BLaER1 treated with 17β-estradiol and CSF1 and Interleukin-3, amounts not matched to agents 10 nM and 100 nM (cell line): Measurements from ENCODE around the gene ANKRD34A.

Source experiments
- H3K27ac ChIP-seq, 11 experiments: shearing (Covaris generic); formaldehyde crosslinking; 2 replicates each; pipeline ENCODE4 v1.8.1; 2022
- H3K27me3 ChIP-seq, 11 experiments: shearing (Covaris generic); formaldehyde crosslinking; 2 replicates each; pipeline ENCODE4 v1.8.1; 2022
- H3K36me3 ChIP-seq, 11 experiments: shearing (Covaris generic); formaldehyde crosslinking; 2 replicates each; pipeline ENCODE4 v1.8.1; 2022
- H3K4me1 ChIP-seq, 10 experiments: shearing (Covaris generic); formaldehyde crosslinking; 2 replicates each; pipeline ENCODE4 v1.8.1; 2022
- H3K4me2 ChIP-seq, 11 experiments: shearing (Covaris generic); formaldehyde crosslinking; 2 replicates each; pipeline ENCODE4 v1.8.1; 2022
- H3K4me3 ChIP-seq, 10 experiments: shearing (Covaris generic); formaldehyde crosslinking; 2 replicates each; pipeline ENCODE4 v1.8.1; 2022
- H3K9ac ChIP-seq, 11 experiments: shearing (Covaris generic); formaldehyde crosslinking; 2 replicates each; pipeline ENCODE4 v1.8.1; 2022
- H3K9me3 ChIP-seq, 11 experiments: shearing (Covaris generic); formaldehyde crosslinking; replicated peaks in 1 of 11; 2 replicates each; pipeline ENCODE4 v1.8.1; 2022
- H4K20me1 ChIP-seq, 11 experiments: shearing (Covaris generic); formaldehyde crosslinking; 2 replicates each; pipeline ENCODE4 v1.8.1; 2022
- Cebpa-rat ChIP-seq, 11 experiments: shearing (Covaris generic); IDR thresholded peaks; 2 replicates each; pipeline ENCODE4 v1.8.1; 2022

The ANKRD34A gene

GRCh38 chr1:145951526-145951925 lies 12.8 kb downstream of the ANKRD34A start:
- Histone ChIP-seq H3K4me1 (peaks cover 29 to 41% (median 34%) of the 10 kb centered on the region in 10 experiments), H4K20me1 (peaks cover 0 to 12% (median 0%) of the 10 kb centered on the region in 11 experiments; a peak in 4 of 22 replicates), H3K9me3 (no peaks in the 10 kb centered on the region), H3K9ac (no peak overlapping the region), H3K36me3 (peaks cover 8 to 44% (median 24%) of the 10 kb centered on the region in 11 experiments; a peak in 18 of 22 replicates), H3K4me3 (no peak overlapping the region), H3K27ac (no peak overlapping the region), H3K4me2 (peak overlapping the region in 7 of 11 experiments; percentile 27 to 51 (median 36); a peak in 7 of 22 replicates), H3K27me3 (no peaks in the 10 kb centered on the region)
- no peak for TF ChIP-seq Cebpa-rat (IDR thresholded peaks at IDR 0.05)

GRCh38 chr1:145949219-145949618 lies 15.2 kb downstream of the ANKRD34A start:
- no peaks in the 10 kb centered on the region for H3K27me3 ChIP-seq
- no peak for TF ChIP-seq Cebpa-rat (IDR thresholded peaks at IDR 0.05)
- no peak overlapping the region for H3K9ac ChIP-seq
- H3K4me1 ChIP-seq = peaks cover 10 to 20% (median 13%) of the 10 kb centered on the region in 10 experiments; a peak in 19 of 20 replicates
- H3K27ac ChIP-seq = no peak overlapping the region
- H3K9me3 ChIP-seq = no peaks in the 10 kb centered on the region
- H3K36me3 ChIP-seq = peaks cover 8 to 57% (median 35%) of the 10 kb centered on the region in 11 experiments; a peak in 20 of 22 replicates
- no peak overlapping the region for H3K4me3 ChIP-seq
- peaks cover 0 to 12% (median 0%) of the 10 kb centered on the region in 11 experiments; a peak in 3 of 22 replicates for H4K20me1 ChIP-seq
- H3K4me2 ChIP-seq = no peak overlapping the region

DNA sequence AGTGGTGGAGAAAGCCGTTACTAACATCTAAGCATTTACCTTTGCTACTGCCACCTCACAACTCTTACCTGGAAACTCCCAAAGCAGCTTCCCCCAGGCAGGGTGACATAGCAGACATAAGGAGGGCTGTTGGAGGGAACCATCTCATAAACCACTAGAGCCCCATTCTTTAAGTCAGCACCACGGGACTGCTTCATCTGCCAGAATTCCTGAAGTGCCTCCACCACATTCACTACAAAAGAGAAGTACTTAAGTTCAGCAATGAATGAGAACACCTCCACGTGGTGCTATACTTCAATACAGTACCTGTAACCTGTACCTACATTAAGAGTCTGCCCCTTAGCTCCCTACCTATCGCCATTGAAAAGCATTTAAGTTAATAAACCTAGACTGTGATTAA lies 16.8 kb downstream of the ANKRD34A start:
- peaks cover 3 to 73% (median 44%) of the 10 kb centered on the region in 11 experiments; a peak in 20 of 22 replicates for H3K36me3 ChIP-seq
- no peak overlapping the region for H3K4me2 ChIP-seq
- H3K9me3 ChIP-seq = no peaks in the 10 kb centered on the region
- peaks cover 0 to 12% (median 0%) of the 10 kb centered on the region in 11 experiments; a peak in 3 of 22 replicates for H4K20me1 ChIP-seq
- H3K9ac ChIP-seq = no peak overlapping the region
- no peak overlapping the region for H3K4me3 ChIP-seq
- no peak overlapping the region for H3K27ac ChIP-seq
- H3K27me3 ChIP-seq = no peaks in the 10 kb centered on the region
- no peak for TF ChIP-seq Cebpa-rat (IDR thresholded peaks at IDR 0.05)
- H3K4me1 ChIP-seq = peaks cover 10 to 20% (median 12%) of the 10 kb centered on the region in 10 experiments; a peak in 18 of 20 replicates

DNA sequence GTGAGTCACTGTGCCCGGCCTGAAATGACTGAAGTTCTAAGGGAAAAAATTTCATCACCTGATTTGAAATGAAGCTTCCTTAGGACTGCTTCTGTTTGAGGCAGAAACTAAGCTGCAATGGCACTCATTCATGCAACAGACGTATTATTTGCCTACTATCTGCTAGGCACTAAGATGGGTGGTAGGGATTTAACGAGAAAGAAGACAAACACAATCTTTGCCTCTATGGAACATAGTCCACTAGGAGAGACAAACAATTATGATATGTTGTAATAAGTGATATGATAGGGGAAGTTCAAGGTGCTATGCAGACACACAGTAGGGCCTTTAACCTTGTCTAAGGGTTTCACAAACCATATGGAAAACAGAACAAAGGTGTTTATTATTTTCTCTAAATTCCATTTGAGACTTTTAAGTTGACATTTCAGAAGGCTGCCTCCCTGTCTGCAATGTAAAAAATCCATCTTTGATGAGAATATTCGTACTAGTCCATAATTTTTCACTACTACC lies 17.8 kb downstream of the ANKRD34A start:
- Histone ChIP-seq H3K4me3 (no peak overlapping the region), H3K9ac (no peak overlapping the region), H3K27ac (no peak overlapping the region), H4K20me1 (peaks cover 0 to 12% (median 0%) of the 10 kb centered on the region in 11 experiments; a peak in 3 of 22 replicates), H3K27me3 (no peaks in the 10 kb centered on the region), H3K9me3 (no peaks in the 10 kb centered on the region), H3K4me2 (no peak overlapping the region), H3K4me1 (peaks cover 10 to 17% (median 11%) of the 10 kb centered on the region in 10 experiments; a peak in 18 of 20 replicates), H3K36me3 (peaks cover 3 to 73% (median 54%) of the 10 kb centered on the region in 11 experiments; a peak in 21 of 22 replicates)
- TF ChIP-seq Cebpa-rat (IDR thresholded peaks at IDR 0.05) = no peak

DNA sequence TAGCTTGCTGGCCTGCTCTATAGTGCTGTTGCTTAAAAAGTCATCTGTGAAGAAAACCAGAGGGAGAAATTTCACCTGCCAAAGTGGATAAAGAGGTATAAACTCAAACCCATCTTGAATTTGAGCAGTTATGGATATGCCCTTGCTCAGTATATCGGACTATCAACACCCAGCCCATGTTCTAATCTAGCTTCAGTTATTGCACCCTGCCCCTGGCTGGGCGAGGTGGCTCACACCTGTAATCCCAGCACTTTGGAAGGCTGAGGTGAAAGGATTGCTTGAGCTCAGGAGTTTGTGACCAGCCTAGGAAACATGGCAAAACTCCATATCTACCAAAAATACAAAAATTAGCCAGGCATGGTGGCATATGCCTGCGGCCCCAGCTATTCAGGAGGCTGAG lies 19.8 kb downstream of the ANKRD34A start:
- Histone ChIP-seq H3K4me2 (no peak overlapping the region), H3K9me3 (no peaks in the 10 kb centered on the region), H3K27ac (no peak overlapping the region)

GRCh38 chr1:145942871-145943270 lies 21.5 kb downstream of the ANKRD34A start:
- Histone ChIP-seq H3K4me1 (peaks cover 0 to 6% (median 0%) of the 10 kb centered on the region in 10 experiments; a peak in 1 of 20 replicates), H4K20me1 (peaks cover 0 to 4% (median 0%) of the 10 kb centered on the region in 11 experiments; a peak in 1 of 22 replicates), H3K9ac (no peak overlapping the region), H3K27me3 (no peaks in the 10 kb centered on the region), H3K36me3 (peaks cover 11 to 98% (median 68%) of the 10 kb centered on the region in 11 experiments; a peak in 21 of 22 replicates), H3K27ac (no peak overlapping the region), H3K9me3 (no peaks in the 10 kb centered on the region), H3K4me2 (no peak overlapping the region), H3K4me3 (no peak overlapping the region)
- TF ChIP-seq Cebpa-rat (IDR thresholded peaks at IDR 0.05) = no peak

More for the DNA sequence above, 19.8 kb downstream of the ANKRD34A start:
- Histone ChIP-seq H3K4me1 (peaks cover 0 to 6% (median 0%) of the 10 kb centered on the region in 10 experiments; a peak in 1 of 20 replicates), H4K20me1 (peaks cover 0 to 12% (median 0%) of the 10 kb centered on the region in 11 experiments; a peak in 2 of 22 replicates), H3K36me3 (peaks cover 11 to 91% (median 73%) of the 10 kb centered on the region in 11 experiments; a peak in 21 of 22 replicates), H3K9ac (no peak overlapping the region), H3K27me3 (no peaks in the 10 kb centered on the region), H3K4me3 (no peak overlapping the region)
- no peak for TF ChIP-seq Cebpa-rat (IDR thresholded peaks at IDR 0.05)

DNA sequence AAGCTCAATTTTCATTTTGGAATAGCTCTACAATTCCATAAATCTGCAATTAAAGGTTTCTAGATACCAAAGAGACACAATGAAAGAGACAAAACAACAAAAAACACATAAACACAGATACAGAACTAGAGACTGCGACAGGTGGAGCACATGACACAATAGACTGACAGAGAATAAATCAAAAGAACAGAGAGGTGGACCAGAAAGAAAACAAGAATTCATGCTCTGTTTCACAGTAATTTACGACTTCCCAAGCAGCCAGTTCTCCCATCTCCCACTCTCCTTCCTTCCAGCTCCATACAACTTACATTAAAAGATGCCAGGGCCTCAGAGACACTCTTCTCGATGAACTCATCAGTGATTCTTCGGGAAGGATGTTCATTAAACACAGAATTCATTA lies 22.0 kb downstream of the ANKRD34A start:
- Histone ChIP-seq H3K36me3 (peaks cover 13 to 98% (median 69%) of the 10 kb centered on the region in 11 experiments), H3K4me2 (no peak overlapping the region), H3K4me3 (no peak overlapping the region), H3K27me3 (no peaks in the 10 kb centered on the region), H4K20me1 (no peaks in the 10 kb centered on the region), H3K9me3 (no peaks in the 10 kb centered on the region), H3K4me1 (peaks cover 0 to 6% (median 0%) of the 10 kb centered on the region in 10 experiments; a peak in 1 of 20 replicates), H3K27ac (no peak overlapping the region), H3K9ac (no peak overlapping the region)
- TF ChIP-seq Cebpa-rat (IDR thresholded peaks at IDR 0.05) = no peak

GRCh38 chr1:145937436-145937835 lies 26.9 kb downstream of the ANKRD34A start:
- no peak overlapping the region for H3K9ac ChIP-seq
- no peaks in the 10 kb centered on the region for H4K20me1 ChIP-seq
- H3K4me1 ChIP-seq = peaks cover 10 to 16% (median 13%) of the 10 kb centered on the region in 10 experiments
- no peaks in the 10 kb centered on the region for H3K9me3 ChIP-seq
- H3K4me2 ChIP-seq = no peak overlapping the region
- TF ChIP-seq Cebpa-rat (IDR thresholded peaks at IDR 0.05) = no peak
- H3K36me3 ChIP-seq = peaks cover 32 to 87% (median 70%) of the 10 kb centered on the region in 11 experiments
- H3K4me3 ChIP-seq = no peak overlapping the region
- no peaks in the 10 kb centered on the region for H3K27me3 ChIP-seq
- H3K27ac ChIP-seq = no peak overlapping the region

DNA sequence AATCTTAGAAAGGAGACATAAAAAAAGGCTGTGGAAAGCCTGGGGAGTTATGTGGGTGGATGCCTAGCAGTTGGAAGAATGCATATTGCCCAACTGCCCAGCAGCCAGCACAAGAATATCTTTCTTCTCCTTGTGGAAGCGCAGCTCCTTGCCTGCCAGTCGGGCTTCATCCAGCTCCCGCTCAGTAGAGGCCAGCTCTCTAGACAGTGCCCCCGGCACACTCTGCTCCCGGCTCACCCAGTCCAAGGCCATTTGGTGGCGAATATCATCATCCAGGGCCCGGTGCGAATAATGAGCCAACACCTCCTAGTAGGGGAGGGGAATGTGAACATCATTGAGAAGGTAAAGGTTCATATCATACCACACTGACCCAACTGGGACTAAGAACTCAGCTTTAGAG lies 28.1 kb downstream of the ANKRD34A start:
- Histone ChIP-seq H3K4me1 (peaks cover 12 to 18% (median 16%) of the 10 kb centered on the region in 10 experiments), H3K27ac (no peak overlapping the region), H4K20me1 (no peaks in the 10 kb centered on the region), H3K9ac (no peak overlapping the region), H3K4me2 (no peak overlapping the region), H3K36me3 (peaks cover 32 to 80% (median 58%) of the 10 kb centered on the region in 11 experiments), H3K9me3 (no peaks in the 10 kb centered on the region), H3K4me3 (no peak overlapping the region), H3K27me3 (no peaks in the 10 kb centered on the region)
- no peak for TF ChIP-seq Cebpa-rat (IDR thresholded peaks at IDR 0.05)
